Fibroblast of lung (primary cell): Measurements from ENCODE around the gene HSD11B1L. TPM values are rescaled to one million over a fixed set of nuclear protein-coding genes. Genes with fewer than 3 reads are reported as not detected.

ENCODE experiments used
- DNase-seq, 2 donors: peaks; one replicate each; pipeline versions ENCODE4 v3.0.0 to v3.0.0-alpha.2; 2010; ENCODE audit warnings: low read depth in 2 of 2
- H2AFZ ChIP-seq: 2 replicates; pipeline ENCODE4 v1.5.1; 2012; ENCODE audit warnings: low read length, control low read depth, inconsistent platforms
- H3K27ac ChIP-seq: 2 replicates; pipeline ENCODE4 v1.5.1; 2011; ENCODE audit warnings: low read length, control low read depth; ENCODE audit not compliant: insufficient read depth
- H3K27me3 ChIP-seq: 2 replicates; pipeline ENCODE4 v1.5.1; 2011; ENCODE audit warnings: mild to moderate bottlenecking, low read length; ENCODE audit not compliant: control insufficient read depth, insufficient read depth
- H3K36me3 ChIP-seq: 2 replicates; pipeline ENCODE4 v1.5.1; 2011; ENCODE audit warnings: low read length; ENCODE audit not compliant: control insufficient read depth, insufficient read depth
- H3K4me1 ChIP-seq: 2 replicates; pipeline ENCODE4 v1.5.1; 2011; ENCODE audit warnings: low read length; ENCODE audit not compliant: control insufficient read depth, insufficient read depth; ENCODE audit errors: extremely low read depth
- H3K4me2 ChIP-seq: 2 replicates; pipeline ENCODE4 v1.5.1; 2011; ENCODE audit warnings: low read length, control low read depth; ENCODE audit not compliant: insufficient read depth; ENCODE audit errors: extremely low read depth
- H3K4me3 ChIP-seq, 4 experiments: fragments of 200-600 bp in 1 of 4; sonication (generic) in 1 of 4; replicated peaks in 1 of 4; 2 replicates each; pipeline ENCODE4 v1.5.1; 2011 to 2016; ENCODE audit warnings: low read length in 4 of 4, low read depth in 3 of 4, mild to moderate bottlenecking in 3 of 4, control low read depth in 2 of 4, inconsistent platforms in 1 of 4, mixed read lengths in 1 of 4; ENCODE audit not compliant: insufficient read depth in 1 of 4; ENCODE audit errors: control extremely low read depth in 1 of 4
- H3K79me2 ChIP-seq: 2 replicates; pipeline ENCODE4 v1.5.1; 2012; ENCODE audit warnings: mild to moderate bottlenecking, low read length, inconsistent platforms; ENCODE audit not compliant: control insufficient read depth, insufficient read depth
- H3K9ac ChIP-seq: 2 replicates; pipeline ENCODE4 v1.5.1; 2011; ENCODE audit warnings: mild to moderate bottlenecking, low read length, control low read depth; ENCODE audit not compliant: insufficient read depth
- H3K9me3 ChIP-seq: 2 replicates; pipeline ENCODE4 v1.5.1; 2012; ENCODE audit warnings: low read depth, low read length; ENCODE audit not compliant: control insufficient read depth, insufficient read depth
- H4K20me1 ChIP-seq: 2 replicates; pipeline ENCODE4 v1.5.1; 2011; ENCODE audit warnings: low read length; ENCODE audit not compliant: control insufficient read depth, insufficient read depth; ENCODE audit errors: extremely low read depth
- EZH2 ChIP-seq: IDR thresholded peaks from 2 replicates; pipeline ENCODE4 v1.5.1; 2012; ENCODE audit warnings: low read length, control low read depth, mild to moderate bottlenecking; ENCODE audit errors: missing control alignments
- polyA plus RNA-seq, 2 donors: library from polyadenylated mRNA; depleted of rRNA in 1 of 2; stranded (reverse) in 1 of 2; unstranded in 1 of 2; fragments of >200 nt; gene quantifications; 2 replicates each; pipeline ENCODE4 v1.2.1, GENCODE V29; 2011 to 2012; ENCODE audit warnings: missing spikeins in 1 of 2
- total RNA-seq: library from RNA; depleted of rRNA; stranded (reverse); fragments of >200 nt; gene quantifications from 2 replicates; pipeline ENCODE4 v1.2.1, GENCODE V29; 2014
- TF ChIP-seq, protein P1 (sequence below), 2 donors: IDR thresholded peaks in 1 of 2; conservative IDR thresholded peaks in 1 of 2; 1 replicate in 1 of 2; 2 replicates in 1 of 2; pipeline ENCODE4 v1.5.1; 2011 to 2012; ENCODE audit warnings: low read length in 2 of 2, control low read depth in 1 of 2, inconsistent platforms in 1 of 2, low read depth in 1 of 2, mild to moderate bottlenecking in 1 of 2

The HSD11B1L gene
- total and polyA plus RNA-seq, 2 donors (not counting 1 experiment from before 2014, with no cell fraction given), result 5.1 to 13.0 TPM

DNA sequence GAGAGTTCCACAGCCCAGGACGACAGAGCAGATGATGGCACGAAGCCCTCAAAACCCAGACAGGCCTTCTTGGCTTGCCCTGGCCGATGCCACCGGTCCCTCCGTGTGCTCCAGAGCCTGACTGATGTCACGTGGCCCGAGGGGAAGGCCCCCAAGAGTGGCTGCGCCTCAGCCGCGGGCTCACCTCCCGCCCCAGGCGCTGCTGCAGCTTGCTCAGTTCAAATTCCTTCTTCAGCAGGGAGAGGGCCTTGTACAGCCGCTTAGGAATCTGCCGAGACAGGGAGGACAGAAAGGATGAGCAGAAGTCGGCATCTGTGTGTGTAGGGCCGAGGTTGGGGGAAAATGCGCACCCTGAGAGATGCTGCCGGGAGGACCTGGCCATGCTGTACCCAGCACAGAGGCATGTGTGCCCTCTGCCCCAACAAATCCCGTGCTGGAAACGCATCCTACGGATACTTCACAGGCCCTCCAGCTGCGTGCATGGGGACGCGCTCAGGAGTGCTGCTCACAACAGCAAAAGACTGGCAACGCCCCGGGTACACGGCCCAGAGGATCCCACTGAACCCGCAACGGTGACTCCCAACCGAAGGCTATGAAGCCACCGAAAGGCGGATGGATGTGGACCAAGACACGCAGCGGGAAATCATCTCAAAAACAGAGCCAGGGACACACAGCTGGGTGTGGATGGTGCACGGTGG is 26.2 kb downstream of the HSD11B1L start:
- Histone ChIP-seq H3K79me2 (no peaks in the 10 kb centered on the region), H3K9ac (no peak overlapping the region), H3K4me3 (no peak overlapping the region), H3K4me2 (no peak overlapping the region), H3K27ac (no peak overlapping the region), H3K27me3 (no peaks in the 10 kb centered on the region), H4K20me1 (no peaks in the 10 kb centered on the region), H3K4me1 (peaks cover 2% of the 10 kb centered on the region), H3K9me3 (no peaks in the 10 kb centered on the region), H3K36me3 (peaks cover 44% of the 10 kb centered on the region), H2AFZ (no peak overlapping the region)
- TF ChIP-seq, protein P1, sequence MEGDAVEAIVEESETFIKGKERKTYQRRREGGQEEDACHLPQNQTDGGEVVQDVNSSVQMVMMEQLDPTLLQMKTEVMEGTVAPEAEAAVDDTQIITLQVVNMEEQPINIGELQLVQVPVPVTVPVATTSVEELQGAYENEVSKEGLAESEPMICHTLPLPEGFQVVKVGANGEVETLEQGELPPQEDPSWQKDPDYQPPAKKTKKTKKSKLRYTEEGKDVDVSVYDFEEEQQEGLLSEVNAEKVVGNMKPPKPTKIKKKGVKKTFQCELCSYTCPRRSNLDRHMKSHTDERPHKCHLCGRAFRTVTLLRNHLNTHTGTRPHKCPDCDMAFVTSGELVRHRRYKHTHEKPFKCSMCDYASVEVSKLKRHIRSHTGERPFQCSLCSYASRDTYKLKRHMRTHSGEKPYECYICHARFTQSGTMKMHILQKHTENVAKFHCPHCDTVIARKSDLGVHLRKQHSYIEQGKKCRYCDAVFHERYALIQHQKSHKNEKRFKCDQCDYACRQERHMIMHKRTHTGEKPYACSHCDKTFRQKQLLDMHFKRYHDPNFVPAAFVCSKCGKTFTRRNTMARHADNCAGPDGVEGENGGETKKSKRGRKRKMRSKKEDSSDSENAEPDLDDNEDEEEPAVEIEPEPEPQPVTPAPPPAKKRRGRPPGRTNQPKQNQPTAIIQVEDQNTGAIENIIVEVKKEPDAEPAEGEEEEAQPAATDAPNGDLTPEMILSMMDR (conservative IDR thresholded peaks at IDR 0.05 in 1 of 2, IDR thresholded peaks at IDR 0.05 in 1 of 2; ENCODE audit: low read depth in 1 of 2, low read length in 2 of 2), result no peak
- TF ChIP-seq EZH2, result no peak
- no peak for DNase-seq

DNA sequence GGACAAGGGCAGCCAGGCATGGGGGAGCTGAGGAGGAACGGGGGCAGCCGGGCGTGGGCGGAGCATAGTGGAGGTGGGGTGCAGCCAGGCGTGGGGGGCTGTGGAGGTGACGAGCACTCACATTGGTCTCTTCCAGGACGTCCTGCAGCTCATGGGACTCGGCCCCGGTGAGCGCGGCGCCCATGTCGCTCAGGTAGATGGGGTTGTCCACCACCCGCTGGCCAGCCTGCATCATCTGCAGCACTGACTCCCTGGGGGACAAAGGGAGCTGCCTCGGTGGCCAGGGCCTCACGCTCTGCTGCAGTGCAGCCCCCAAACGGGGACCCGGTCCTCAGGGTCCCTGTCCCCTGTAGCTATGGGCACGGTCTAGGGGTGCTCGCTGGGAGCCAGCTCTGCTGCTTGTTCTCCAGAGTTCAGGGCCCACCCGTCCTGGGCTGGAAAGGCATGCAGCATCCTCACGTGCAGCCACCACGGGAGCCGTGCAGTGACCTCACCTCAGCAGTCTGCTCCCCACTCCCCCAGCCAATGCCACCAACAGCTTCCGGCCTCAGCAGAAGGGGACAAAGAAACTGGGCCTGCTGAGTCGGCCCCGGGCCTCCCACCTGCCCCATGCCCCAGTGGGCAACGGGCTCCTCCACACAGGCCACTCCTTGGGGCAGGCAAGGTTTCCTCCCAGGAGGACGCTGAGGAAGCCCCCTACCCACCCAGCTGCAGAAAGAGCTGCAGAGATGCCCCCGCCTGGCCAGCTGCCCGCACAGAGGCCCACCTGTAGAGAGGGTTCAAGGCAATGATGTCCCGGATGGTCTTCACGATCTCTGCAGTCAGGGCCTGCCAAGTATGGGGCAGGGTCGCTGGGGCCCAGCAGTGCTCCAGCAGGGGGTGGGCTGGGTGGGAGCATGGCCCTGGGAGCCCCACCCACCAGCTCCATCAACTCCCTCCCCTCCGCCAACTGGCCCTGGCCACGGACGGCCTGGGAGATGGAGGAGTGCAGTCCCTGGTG is 27.0 kb downstream of the HSD11B1L start:
- no peaks in the 10 kb centered on the region for H3K79me2 ChIP-seq
- no peaks in the 10 kb centered on the region for H3K9me3 ChIP-seq
- no peak overlapping the region for H3K4me3 ChIP-seq
- peaks cover 51% of the 10 kb centered on the region for H3K36me3 ChIP-seq
- no peaks in the 10 kb centered on the region for H4K20me1 ChIP-seq
- H3K27ac ChIP-seq, result no peak overlapping the region
- no peak overlapping the region for H3K9ac ChIP-seq
- peaks cover 2% of the 10 kb centered on the region for H3K4me1 ChIP-seq
- H3K4me2 ChIP-seq, result no peak overlapping the region
- H3K27me3 ChIP-seq, result no peaks in the 10 kb centered on the region
- no peak for DNase-seq
- H2AFZ ChIP-seq, result no peak overlapping the region
- TF ChIP-seq EZH2, result no peak
- TF ChIP-seq, protein P1 (conservative IDR thresholded peaks at IDR 0.05 in 1 of 2, IDR thresholded peaks at IDR 0.05 in 1 of 2; ENCODE audit: low read depth in 1 of 2, low read length in 2 of 2), result no peak

DNA sequence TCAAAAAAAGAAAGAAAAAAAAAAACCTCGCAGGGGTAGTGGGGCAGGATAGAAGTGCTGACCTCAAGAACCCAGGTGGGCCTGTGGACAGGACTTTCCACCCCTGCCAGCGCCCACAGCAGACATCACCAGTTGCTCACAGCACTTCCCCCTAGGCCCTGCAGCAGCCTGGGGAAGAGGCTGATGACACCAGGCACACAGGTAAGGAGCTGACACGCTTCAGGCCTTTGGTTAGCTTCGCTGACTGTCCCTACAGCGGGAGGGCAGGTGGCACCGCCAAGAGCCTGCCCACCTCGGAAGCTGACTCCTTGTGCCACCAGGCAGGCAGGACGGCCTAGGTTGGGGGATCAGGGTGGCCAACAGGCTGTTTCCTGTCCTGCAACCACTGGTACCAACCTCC is 30.2 kb downstream of the HSD11B1L start:
- Histone ChIP-seq H3K4me2 (no peak overlapping the region), H3K4me3 (no peak overlapping the region), H3K9ac (no peak overlapping the region), H2AFZ (no peak overlapping the region), H3K79me2 (peaks cover 15% of the 10 kb centered on the region), H3K9me3 (no peaks in the 10 kb centered on the region), H3K36me3 (peaks cover 43% of the 10 kb centered on the region), H3K27ac (no peak overlapping the region), H3K27me3 (no peaks in the 10 kb centered on the region), H3K4me1 (no peaks in the 10 kb centered on the region), H4K20me1 (no peaks in the 10 kb centered on the region)
- TF ChIP-seq, protein P1 (conservative IDR thresholded peaks at IDR 0.05 in 1 of 2, IDR thresholded peaks at IDR 0.05 in 1 of 2; ENCODE audit: low read depth in 1 of 2, low read length in 2 of 2), result no peak
- TF ChIP-seq EZH2, result no peak
- no peak for DNase-seq
